Mesendoderm (in vitro differentiated cells): ENCODE results near the gene MFSD2B.
A peak's percentile ranks its signal among the peaks of the same experiment; 100 is the strongest.

Experiments
- DNase-seq: peaks from one replicate; pipeline ENCODE4 v3.0.0; 2013
- H2AK5ac ChIP-seq: 2 replicates; pipeline ENCODE4 v1.6.1; 2013; ENCODE audit warnings: low read length, inconsistent platforms
- H2BK120ac ChIP-seq: 2 replicates; pipeline ENCODE4 v1.6.1; 2013; ENCODE audit warnings: low read depth, mild to moderate bottlenecking, low read length, moderate library complexity, mixed read lengths
- H2BK15ac ChIP-seq: replicated peaks from 2 replicates; pipeline ENCODE4 v1.6.1; 2013; ENCODE audit warnings: low read depth, mild to moderate bottlenecking, moderate library complexity
- H2BK5ac ChIP-seq: 2 replicates; pipeline ENCODE4 v1.6.1; 2013; ENCODE audit warnings: low read length, inconsistent platforms
- H3K18ac ChIP-seq: 2 replicates; pipeline ENCODE4 v1.6.1; 2013; ENCODE audit warnings: mild to moderate bottlenecking, low read length, mixed read lengths
- H3K23ac ChIP-seq: one replicate; pipeline ENCODE4 v1.6.1; 2013; ENCODE audit warnings: low read length
- H3K27ac ChIP-seq: 2 replicates; pipeline ENCODE4 v1.5.1; 2013; ENCODE audit warnings: low read depth, mild to moderate bottlenecking, inconsistent platforms, low read length, moderate library complexity
- H3K27me3 ChIP-seq: 2 replicates; pipeline ENCODE4 v1.6.1; 2013; ENCODE audit warnings: low read length, control low read depth, mild to moderate bottlenecking, inconsistent platforms; ENCODE audit not compliant: insufficient read depth, poor library complexity
- H3K36me3 ChIP-seq: 2 replicates; pipeline ENCODE4 v1.6.1; 2013; ENCODE audit warnings: low read length, inconsistent platforms; ENCODE audit not compliant: control insufficient read depth, insufficient read depth
- H3K4ac ChIP-seq: one replicate; pipeline ENCODE4 v1.6.1; 2013; ENCODE audit warnings: low read depth, mild to moderate bottlenecking, low read length, moderate library complexity
- H3K4me1 ChIP-seq: 2 replicates; pipeline ENCODE4 v1.6.1; 2013; ENCODE audit warnings: low read depth, low read length, inconsistent platforms; ENCODE audit not compliant: control insufficient read depth
- H3K4me2 ChIP-seq: 2 replicates; pipeline ENCODE4 v1.6.1; 2013; ENCODE audit warnings: low read length
- H3K4me3 ChIP-seq: 2 replicates; pipeline ENCODE4 v1.5.1; 2013; ENCODE audit warnings: mild to moderate bottlenecking, low read length
- H3K56ac ChIP-seq: one replicate; pipeline ENCODE4 v1.6.1; 2013; ENCODE audit warnings: low read length
- H3K79me1 ChIP-seq: 2 replicates; pipeline ENCODE4 v1.6.1; 2013; ENCODE audit warnings: low read length, inconsistent platforms
- H3K79me2 ChIP-seq: 2 replicates; pipeline ENCODE4 v1.6.1; 2013; ENCODE audit warnings: mild to moderate bottlenecking, low read length; ENCODE audit not compliant: control insufficient read depth, insufficient read depth
- H3K9ac ChIP-seq: 2 replicates; pipeline ENCODE4 v1.6.1; 2013; ENCODE audit warnings: low read length, inconsistent platforms
- H4K5ac ChIP-seq: one replicate; pipeline ENCODE4 v1.6.1; 2013; ENCODE audit warnings: low read length
- H4K8ac ChIP-seq: one replicate; pipeline ENCODE4 v1.6.1; 2013; ENCODE audit warnings: low read depth, mild to moderate bottlenecking, control low read depth, low read length, moderate library complexity
- WGBS: extraction: QIAGEN DNeasy Blood & Tissue Kit; methylation state at CpG from one replicate; pipeline ENCODE4 v1.1.7; 2013; ENCODE audit warnings: low lambda C conversion rate, missing lambda C conversion rate; ENCODE audit not compliant: insufficient coverage; ENCODE audit errors: extremely low coverage; 5-methylcytosine and 5-hydroxymethylcytosine counted together

MFSD2B gene

DNA sequence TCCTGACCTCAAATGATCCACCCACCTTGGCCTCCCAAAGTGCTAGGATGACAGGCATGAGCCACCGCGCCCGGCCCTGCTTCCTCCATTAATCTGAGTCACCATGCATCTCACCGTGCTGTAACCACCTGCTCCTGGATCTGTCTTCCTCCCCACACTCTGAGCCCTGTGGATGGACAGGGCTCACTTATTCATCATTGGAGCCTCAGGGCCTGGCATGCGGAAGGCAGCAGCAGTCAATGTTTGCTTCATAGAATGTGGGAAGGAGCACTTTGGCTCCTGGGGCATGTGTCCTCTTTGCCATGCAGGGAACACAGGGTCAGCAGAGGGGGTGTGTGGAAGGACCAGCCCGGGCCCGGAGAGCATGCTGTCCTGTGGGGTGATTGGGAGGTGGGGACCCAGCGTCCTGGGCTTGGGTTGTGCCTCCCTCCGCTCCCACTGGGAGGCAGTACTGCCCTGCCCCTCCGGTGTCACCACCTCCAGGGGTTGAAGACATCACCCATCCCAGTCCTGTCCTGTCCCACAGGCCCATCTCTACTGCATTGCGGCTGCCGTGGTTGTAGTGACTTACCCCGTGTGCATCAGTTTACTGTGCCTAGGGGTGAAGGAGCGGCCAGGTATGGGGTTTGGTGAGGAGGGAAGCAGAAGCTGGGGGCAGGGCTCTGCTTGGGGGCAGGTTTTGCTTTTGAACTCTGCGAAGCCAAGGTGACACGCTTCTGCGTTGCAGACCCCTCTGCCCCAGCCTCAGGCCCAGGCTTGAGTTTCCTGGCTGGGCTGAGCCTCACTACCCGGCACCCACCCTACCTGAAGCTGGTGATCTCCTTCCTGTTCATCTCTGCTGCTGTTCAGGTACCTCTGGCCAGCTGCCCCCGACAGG, 11.5 kb downstream of the MFSD2B start:
- Histone ChIP-seq H2BK120ac (no peak overlapping the region), H3K23ac (no peak overlapping the region), H3K79me2 (no peaks in the 10 kb centered on the region), H3K9ac (no peak overlapping the region), H2BK5ac (no peak overlapping the region), H3K79me1 (no peaks in the 10 kb centered on the region), H3K27me3 (no peaks in the 10 kb centered on the region), H4K8ac (no peak overlapping the region), H3K4me3 (no peak overlapping the region), H3K36me3 (no peaks in the 10 kb centered on the region), H3K18ac (no peak overlapping the region), H4K5ac (no peak overlapping the region), H3K27ac (no peak overlapping the region), H3K4me2 (no peak overlapping the region), H3K56ac (no peak overlapping the region), H3K4ac (no peak overlapping the region), H2AK5ac (no peak overlapping the region), H3K4me1 (no peaks in the 10 kb centered on the region), H2BK15ac (no peak overlapping the region)
- DNase-seq, result peak; percentile 68
- no CpG with 5 or more reads among the region's 19 CpGs for WGBS

DNA sequence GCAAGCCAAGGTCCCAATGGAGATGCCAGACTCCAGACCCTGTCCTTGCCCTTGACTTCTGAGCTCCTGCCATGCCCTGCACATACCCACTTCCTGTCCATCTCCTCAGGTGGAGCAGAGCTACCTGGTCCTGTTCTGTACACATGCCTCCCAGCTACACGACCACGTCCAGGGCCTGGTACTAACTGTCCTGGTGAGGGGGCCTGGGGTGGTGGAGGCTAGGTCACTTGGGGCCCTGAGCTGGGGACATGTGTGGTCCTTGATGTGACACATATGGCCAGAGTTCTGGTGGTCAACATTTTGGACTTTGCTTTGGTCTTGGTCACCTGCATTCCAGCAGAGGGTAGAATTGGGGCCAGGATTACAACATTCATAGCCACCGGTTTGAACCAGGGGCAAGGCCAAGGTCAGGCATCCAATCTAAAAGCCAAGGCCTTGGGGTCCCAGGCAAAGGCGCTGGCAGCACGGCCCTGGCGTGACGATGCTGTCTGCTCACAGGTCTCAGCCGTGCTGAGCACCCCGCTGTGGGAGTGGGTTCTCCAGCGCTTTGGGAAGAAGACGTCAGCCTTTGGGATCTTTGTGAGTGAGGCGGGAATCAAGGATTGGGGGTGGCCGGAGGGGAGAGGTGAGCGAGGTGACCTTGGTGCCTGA, 12.6 kb downstream of the MFSD2B start:
- H2BK120ac ChIP-seq, result no peak overlapping the region
- H3K4me3 ChIP-seq, result no peak overlapping the region
- no peak overlapping the region for H4K8ac ChIP-seq
- no peaks in the 10 kb centered on the region for H3K4me1 ChIP-seq
- H4K5ac ChIP-seq, result no peak overlapping the region
- no peak overlapping the region for H3K4me2 ChIP-seq
- H3K56ac ChIP-seq, result no peak overlapping the region
- H3K18ac ChIP-seq, result no peak overlapping the region
- H3K23ac ChIP-seq, result no peak overlapping the region
- no peak for DNase-seq
- no peaks in the 10 kb centered on the region for H3K36me3 ChIP-seq
- no peak overlapping the region for H3K9ac ChIP-seq
- no peak overlapping the region for H2BK15ac ChIP-seq
- no peaks in the 10 kb centered on the region for H3K79me2 ChIP-seq
- H3K79me1 ChIP-seq, result no peaks in the 10 kb centered on the region
- H3K27ac ChIP-seq, result no peak overlapping the region
- no CpG with 5 or more reads among the region's 14 CpGs for WGBS
- H2AK5ac ChIP-seq, result no peak overlapping the region
- no peak overlapping the region for H2BK5ac ChIP-seq
- no peaks in the 10 kb centered on the region for H3K27me3 ChIP-seq
- H3K4ac ChIP-seq, result no peak overlapping the region

DNA sequence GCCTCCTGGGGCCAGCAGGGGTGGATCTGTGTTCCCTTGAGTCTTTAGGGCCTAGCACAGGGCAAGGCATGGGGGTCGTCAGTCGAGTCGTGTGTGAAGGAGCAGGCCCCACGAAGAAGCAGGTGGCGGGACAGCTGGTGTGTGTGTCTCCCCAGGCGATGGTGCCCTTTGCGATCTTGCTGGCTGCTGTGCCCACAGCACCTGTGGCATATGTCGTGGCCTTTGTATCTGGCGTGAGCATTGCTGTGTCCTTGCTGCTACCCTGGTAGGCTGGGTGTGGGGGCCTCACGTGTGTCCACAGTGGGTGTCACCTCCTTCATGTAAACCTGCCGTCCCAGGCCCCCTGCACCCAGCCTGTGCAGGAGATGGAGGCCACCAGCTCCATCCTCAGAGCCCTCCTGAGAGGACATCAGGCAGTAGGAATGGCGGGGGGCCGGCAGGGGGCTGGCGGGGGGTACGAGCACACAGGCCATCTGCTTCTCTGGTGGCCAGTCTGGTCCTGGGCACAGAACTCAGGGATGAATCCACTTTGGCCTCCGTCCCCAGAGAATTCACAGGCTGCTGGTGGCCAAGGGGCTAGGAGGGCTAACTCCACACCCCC, 13.2 kb downstream of the MFSD2B start:
- H3K9ac ChIP-seq, result no peak overlapping the region
- no peaks in the 10 kb centered on the region for H3K4me1 ChIP-seq
- H3K27ac ChIP-seq, result no peak overlapping the region
- H3K36me3 ChIP-seq, result no peaks in the 10 kb centered on the region
- no peak overlapping the region for H2BK120ac ChIP-seq
- no CpG with 5 or more reads among the region's 16 CpGs for WGBS
- H3K27me3 ChIP-seq, result no peaks in the 10 kb centered on the region
- no peak overlapping the region for H3K4me2 ChIP-seq
- H3K79me1 ChIP-seq, result no peaks in the 10 kb centered on the region
- no peak overlapping the region for H2BK15ac ChIP-seq
- H2AK5ac ChIP-seq, result no peak overlapping the region
- no peak overlapping the region for H4K8ac ChIP-seq
- no peak overlapping the region for H3K4ac ChIP-seq
- H3K4me3 ChIP-seq, result no peak overlapping the region
- H3K18ac ChIP-seq, result no peak overlapping the region
- H3K23ac ChIP-seq, result no peak overlapping the region
- H2BK5ac ChIP-seq, result no peak overlapping the region
- H4K5ac ChIP-seq, result no peak overlapping the region
- no peak for DNase-seq
- H3K79me2 ChIP-seq, result no peaks in the 10 kb centered on the region
- no peak overlapping the region for H3K56ac ChIP-seq

DNA sequence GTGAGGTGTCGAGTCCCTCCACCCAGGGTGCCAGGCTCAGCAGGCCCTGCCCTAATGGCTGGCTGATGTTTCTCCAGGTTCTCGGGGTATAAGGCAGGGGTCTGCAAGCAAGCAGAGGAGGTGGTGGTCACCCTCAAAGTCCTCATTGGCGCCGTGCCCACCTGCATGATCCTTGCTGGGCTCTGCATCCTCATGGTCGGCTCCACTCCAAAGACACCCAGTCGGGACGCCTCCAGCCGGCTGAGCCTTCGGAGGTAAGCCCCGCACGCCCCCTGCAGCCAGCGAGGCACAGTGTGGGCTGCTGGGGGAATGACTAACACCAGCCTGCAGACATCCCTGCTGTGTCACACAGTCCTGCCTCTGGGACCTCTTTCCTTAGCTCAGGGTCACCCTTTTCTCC, 14.1 kb downstream of the MFSD2B start:
- H3K79me1 ChIP-seq, result no peaks in the 10 kb centered on the region
- H3K27ac ChIP-seq, result no peak overlapping the region
- no peaks in the 10 kb centered on the region for H3K36me3 ChIP-seq
- no peaks in the 10 kb centered on the region for H3K79me2 ChIP-seq
- H2AK5ac ChIP-seq, result no peak overlapping the region
- H4K8ac ChIP-seq, result no peak overlapping the region
- no peak overlapping the region for H3K18ac ChIP-seq
- H3K4me2 ChIP-seq, result no peak overlapping the region
- no peak overlapping the region for H2BK15ac ChIP-seq
- H3K4me3 ChIP-seq, result no peak overlapping the region
- DNase-seq, result peak; percentile 45
- H3K4ac ChIP-seq, result no peak overlapping the region
- no peak overlapping the region for H3K23ac ChIP-seq
- no peak overlapping the region for H3K9ac ChIP-seq
- WGBS, result no CpG with 5 or more reads among the region's 12 CpGs
- H4K5ac ChIP-seq, result no peak overlapping the region
- H3K4me1 ChIP-seq, result no peaks in the 10 kb centered on the region
- no peak overlapping the region for H2BK120ac ChIP-seq
- peak overlapping the region; percentile 42 for H3K56ac ChIP-seq
- H3K27me3 ChIP-seq, result no peaks in the 10 kb centered on the region
- H2BK5ac ChIP-seq, result no peak overlapping the region

DNA sequence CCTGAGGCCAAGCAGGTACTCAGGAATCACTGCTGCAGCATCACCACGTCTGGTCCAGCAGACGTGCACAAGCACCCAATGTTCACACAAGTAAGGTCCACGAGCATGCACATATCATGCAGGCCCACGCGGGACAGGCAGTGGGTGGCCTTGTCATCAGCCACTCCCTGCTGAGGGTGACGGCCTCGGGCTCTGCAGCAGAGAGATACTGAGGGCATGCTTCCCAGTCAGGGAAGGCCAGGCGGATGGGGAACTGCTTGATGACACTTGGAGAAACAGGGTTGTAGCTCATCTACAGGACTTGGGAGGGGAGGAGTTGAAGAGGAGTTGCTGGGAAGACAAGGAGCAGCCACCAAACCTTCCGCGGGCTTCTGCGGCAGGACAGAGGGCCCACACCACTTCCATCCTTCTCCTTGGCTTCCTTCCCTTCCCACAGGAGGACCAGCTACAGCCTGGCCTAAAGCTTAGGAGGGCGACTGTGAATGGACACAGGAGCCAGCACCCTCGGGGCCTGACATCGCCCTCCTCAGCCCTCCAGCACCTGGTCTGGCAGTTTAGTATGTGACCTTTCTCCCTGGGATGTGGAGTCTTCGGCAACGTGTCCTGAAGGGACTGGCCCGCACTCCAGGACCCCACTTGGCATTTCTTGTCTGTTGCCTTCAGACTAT, 15.2 kb downstream of the MFSD2B start:
- no peak overlapping the region for H3K18ac ChIP-seq
- H2BK15ac ChIP-seq, result no peak overlapping the region
- no peak overlapping the region for H2BK120ac ChIP-seq
- no peaks in the 10 kb centered on the region for H3K79me2 ChIP-seq
- H3K27ac ChIP-seq, result no peak overlapping the region
- no CpG with 5 or more reads among the region's 17 CpGs for WGBS
- no peak overlapping the region for H3K4me3 ChIP-seq
- H3K79me1 ChIP-seq, result no peaks in the 10 kb centered on the region
- H3K36me3 ChIP-seq, result no peaks in the 10 kb centered on the region
- H3K4ac ChIP-seq, result no peak overlapping the region
- no peak overlapping the region for H3K4me2 ChIP-seq
- H2AK5ac ChIP-seq, result no peak overlapping the region
- no peak overlapping the region for H4K5ac ChIP-seq
- H3K56ac ChIP-seq, result no peak overlapping the region
- no peak for DNase-seq
- H3K4me1 ChIP-seq, result no peaks in the 10 kb centered on the region
- H2BK5ac ChIP-seq, result no peak overlapping the region
- no peaks in the 10 kb centered on the region for H3K27me3 ChIP-seq
- H3K9ac ChIP-seq, result no peak overlapping the region
- H3K23ac ChIP-seq, result no peak overlapping the region
- H4K8ac ChIP-seq, result no peak overlapping the region
